ENCODE results near the gene DCLK2. TPM values are rescaled to one million over a fixed set of nuclear protein-coding genes. Genes with fewer than 3 reads are reported as not detected.

The DCLK2 gene
- total and polyA plus RNA-seq, 2 of the 8 experiments (the other 6 are each of a cell fraction or from before 2014, with no cell fraction given), result 0.32 to 0.37 TPM

DNA sequence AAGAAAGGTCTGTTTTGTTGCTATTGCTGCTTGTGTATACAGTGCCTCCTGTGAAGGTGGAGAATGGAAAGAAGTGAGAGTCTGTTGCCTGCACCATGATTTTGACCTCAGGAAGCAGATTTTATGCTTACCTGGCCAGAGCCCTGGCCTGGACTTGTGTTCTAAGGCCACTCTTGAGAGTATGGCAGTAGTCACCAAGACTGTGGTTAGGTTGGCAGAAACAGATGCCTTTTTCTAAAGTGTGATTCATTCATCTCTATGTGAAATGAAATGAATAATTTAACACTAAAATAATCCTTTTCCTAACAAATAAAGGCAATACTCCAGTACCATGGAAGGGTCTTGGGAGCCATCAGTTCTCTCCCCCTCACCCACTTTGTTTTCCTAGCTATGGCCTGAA is 161.8 kb downstream of the DCLK2 start (continued):
- TF ChIP-seq EP300 (IDR thresholded peaks at IDR 0.05; ENCODE audit: borderline replicate concordance in 1 of 2, low read depth in 2 of 2, low read length in 2 of 2) (no peak), CEBPB (IDR thresholded peaks at IDR 0.05; ENCODE audit: low read depth, low read length) (no peak), SUZ12 (IDR thresholded peaks at IDR 0.05; ENCODE audit: low read length) (no peak), RXRA (IDR thresholded peaks at IDR 0.05; ENCODE audit: insufficient read depth, low read depth, low read length) (no peak), NANOG (IDR thresholded peaks at IDR 0.05; ENCODE audit: insufficient read depth, low read depth, low read length, poor library complexity, severe bottlenecking) (no peak), JUN (IDR thresholded peaks at IDR 0.05; ENCODE audit: low read depth, low read length) (no peak)
- TF ChIP-seq, protein P1, sequence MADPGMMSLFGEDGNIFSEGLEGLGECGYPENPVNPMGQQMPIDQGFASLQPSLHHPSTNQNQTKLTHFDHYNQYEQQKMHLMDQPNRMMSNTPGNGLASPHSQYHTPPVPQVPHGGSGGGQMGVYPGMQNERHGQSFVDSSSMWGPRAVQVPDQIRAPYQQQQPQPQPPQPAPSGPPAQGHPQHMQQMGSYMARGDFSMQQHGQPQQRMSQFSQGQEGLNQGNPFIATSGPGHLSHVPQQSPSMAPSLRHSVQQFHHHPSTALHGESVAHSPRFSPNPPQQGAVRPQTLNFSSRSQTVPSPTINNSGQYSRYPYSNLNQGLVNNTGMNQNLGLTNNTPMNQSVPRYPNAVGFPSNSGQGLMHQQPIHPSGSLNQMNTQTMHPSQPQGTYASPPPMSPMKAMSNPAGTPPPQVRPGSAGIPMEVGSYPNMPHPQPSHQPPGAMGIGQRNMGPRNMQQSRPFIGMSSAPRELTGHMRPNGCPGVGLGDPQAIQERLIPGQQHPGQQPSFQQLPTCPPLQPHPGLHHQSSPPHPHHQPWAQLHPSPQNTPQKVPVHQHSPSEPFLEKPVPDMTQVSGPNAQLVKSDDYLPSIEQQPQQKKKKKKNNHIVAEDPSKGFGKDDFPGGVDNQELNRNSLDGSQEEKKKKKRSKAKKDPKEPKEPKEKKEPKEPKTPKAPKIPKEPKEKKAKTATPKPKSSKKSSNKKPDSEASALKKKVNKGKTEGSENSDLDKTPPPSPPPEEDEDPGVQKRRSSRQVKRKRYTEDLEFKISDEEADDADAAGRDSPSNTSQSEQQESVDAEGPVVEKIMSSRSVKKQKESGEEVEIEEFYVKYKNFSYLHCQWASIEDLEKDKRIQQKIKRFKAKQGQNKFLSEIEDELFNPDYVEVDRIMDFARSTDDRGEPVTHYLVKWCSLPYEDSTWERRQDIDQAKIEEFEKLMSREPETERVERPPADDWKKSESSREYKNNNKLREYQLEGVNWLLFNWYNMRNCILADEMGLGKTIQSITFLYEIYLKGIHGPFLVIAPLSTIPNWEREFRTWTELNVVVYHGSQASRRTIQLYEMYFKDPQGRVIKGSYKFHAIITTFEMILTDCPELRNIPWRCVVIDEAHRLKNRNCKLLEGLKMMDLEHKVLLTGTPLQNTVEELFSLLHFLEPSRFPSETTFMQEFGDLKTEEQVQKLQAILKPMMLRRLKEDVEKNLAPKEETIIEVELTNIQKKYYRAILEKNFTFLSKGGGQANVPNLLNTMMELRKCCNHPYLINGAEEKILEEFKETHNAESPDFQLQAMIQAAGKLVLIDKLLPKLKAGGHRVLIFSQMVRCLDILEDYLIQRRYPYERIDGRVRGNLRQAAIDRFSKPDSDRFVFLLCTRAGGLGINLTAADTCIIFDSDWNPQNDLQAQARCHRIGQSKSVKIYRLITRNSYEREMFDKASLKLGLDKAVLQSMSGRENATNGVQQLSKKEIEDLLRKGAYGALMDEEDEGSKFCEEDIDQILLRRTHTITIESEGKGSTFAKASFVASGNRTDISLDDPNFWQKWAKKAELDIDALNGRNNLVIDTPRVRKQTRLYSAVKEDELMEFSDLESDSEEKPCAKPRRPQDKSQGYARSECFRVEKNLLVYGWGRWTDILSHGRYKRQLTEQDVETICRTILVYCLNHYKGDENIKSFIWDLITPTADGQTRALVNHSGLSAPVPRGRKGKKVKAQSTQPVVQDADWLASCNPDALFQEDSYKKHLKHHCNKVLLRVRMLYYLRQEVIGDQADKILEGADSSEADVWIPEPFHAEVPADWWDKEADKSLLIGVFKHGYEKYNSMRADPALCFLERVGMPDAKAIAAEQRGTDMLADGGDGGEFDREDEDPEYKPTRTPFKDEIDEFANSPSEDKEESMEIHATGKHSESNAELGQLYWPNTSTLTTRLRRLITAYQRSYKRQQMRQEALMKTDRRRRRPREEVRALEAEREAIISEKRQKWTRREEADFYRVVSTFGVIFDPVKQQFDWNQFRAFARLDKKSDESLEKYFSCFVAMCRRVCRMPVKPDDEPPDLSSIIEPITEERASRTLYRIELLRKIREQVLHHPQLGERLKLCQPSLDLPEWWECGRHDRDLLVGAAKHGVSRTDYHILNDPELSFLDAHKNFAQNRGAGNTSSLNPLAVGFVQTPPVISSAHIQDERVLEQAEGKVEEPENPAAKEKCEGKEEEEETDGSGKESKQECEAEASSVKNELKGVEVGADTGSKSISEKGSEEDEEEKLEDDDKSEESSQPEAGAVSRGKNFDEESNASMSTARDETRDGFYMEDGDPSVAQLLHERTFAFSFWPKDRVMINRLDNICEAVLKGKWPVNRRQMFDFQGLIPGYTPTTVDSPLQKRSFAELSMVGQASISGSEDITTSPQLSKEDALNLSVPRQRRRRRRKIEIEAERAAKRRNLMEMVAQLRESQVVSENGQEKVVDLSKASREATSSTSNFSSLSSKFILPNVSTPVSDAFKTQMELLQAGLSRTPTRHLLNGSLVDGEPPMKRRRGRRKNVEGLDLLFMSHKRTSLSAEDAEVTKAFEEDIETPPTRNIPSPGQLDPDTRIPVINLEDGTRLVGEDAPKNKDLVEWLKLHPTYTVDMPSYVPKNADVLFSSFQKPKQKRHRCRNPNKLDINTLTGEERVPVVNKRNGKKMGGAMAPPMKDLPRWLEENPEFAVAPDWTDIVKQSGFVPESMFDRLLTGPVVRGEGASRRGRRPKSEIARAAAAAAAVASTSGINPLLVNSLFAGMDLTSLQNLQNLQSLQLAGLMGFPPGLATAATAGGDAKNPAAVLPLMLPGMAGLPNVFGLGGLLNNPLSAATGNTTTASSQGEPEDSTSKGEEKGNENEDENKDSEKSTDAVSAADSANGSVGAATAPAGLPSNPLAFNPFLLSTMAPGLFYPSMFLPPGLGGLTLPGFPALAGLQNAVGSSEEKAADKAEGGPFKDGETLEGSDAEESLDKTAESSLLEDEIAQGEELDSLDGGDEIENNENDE (IDR thresholded peaks at IDR 0.05; ENCODE audit: insufficient replicate concordance, low read length), result no peak
